SU-DHL-6 (cell line): ENCODE data around the gene UTS2R.

Source experiments
- EZH2phosphoT487 ChIP-seq: fragments of 200-600 bp; sonication (generic), shearing (Covaris generic); conservative IDR thresholded peaks from 2 replicates; pipeline ENCODE4 v1.6.1; 2018; ENCODE audit warnings: mild to moderate bottlenecking, antibody characterized with exemption, low read length, moderate library complexity, mixed read lengths
- TF ChIP-seq, protein P1 (sequence below): fragments of 200-600 bp; sonication (generic); IDR thresholded peaks from one replicate; pipeline ENCODE4 v1.5.1; 2017; ENCODE audit warnings: antibody characterized with exemption, mild to moderate bottlenecking, low read length, moderate library complexity; ENCODE audit not compliant: insufficient read depth, poor library complexity, severe bottlenecking

DNA sequence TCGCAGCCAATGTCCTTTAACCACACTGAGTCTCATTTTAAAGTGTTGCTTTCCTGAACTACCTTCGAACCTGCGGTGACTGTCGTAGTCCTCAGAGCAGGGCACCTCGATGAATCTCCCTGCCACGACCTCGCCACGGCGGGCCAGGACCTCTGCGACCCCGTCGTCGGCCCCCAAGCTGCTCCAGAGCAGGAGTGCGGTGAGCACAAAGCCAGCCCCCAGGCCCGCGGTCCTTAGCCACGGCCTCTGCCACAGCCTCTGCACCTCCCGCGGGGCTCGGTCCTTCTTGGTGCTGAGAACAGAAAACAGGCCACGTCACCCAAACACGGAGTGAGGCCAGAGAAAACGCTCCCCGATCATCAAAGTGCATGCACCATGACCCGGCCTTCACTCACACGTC, 43.8 kb downstream of the UTS2R start:
- TF ChIP-seq, protein P1, sequence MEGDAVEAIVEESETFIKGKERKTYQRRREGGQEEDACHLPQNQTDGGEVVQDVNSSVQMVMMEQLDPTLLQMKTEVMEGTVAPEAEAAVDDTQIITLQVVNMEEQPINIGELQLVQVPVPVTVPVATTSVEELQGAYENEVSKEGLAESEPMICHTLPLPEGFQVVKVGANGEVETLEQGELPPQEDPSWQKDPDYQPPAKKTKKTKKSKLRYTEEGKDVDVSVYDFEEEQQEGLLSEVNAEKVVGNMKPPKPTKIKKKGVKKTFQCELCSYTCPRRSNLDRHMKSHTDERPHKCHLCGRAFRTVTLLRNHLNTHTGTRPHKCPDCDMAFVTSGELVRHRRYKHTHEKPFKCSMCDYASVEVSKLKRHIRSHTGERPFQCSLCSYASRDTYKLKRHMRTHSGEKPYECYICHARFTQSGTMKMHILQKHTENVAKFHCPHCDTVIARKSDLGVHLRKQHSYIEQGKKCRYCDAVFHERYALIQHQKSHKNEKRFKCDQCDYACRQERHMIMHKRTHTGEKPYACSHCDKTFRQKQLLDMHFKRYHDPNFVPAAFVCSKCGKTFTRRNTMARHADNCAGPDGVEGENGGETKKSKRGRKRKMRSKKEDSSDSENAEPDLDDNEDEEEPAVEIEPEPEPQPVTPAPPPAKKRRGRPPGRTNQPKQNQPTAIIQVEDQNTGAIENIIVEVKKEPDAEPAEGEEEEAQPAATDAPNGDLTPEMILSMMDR: no peak
- TF ChIP-seq EZH2phosphoT487: no peak
